H1 (cell line): ENCODE data around the gene SLC4A9. TPM values are rescaled to one million over a fixed set of nuclear protein-coding genes. Genes with fewer than 3 reads are reported as not detected.

Experiments used
- CTCF ChIA-PET: fragments of 300-600 bp; sonication (Branson Sonifier 250); formaldehyde crosslinking; loops from one replicate; lab custom pipeline; 2021; ENCODE audit not compliant: partially characterized antibody; lab: Charles Lee
- POLR2A ChIA-PET: fragments of 300-600 bp; sonication (Branson Sonifier 250); formaldehyde crosslinking; loops from one replicate; lab custom pipeline; 2021; ENCODE audit warnings: inconsistent platforms; ENCODE audit not compliant: partially characterized antibody; lab: Charles Lee
- DNase-seq, 2 experiments: peaks; one replicate each; pipeline versions ENCODE4 v3.0.0 to v3.0.0-alpha.2; 2010 to 2022; ENCODE audit warnings: low spot score in 2 of 2, low read depth in 1 of 2, mixed read lengths in 1 of 2
- FAIRE-seq: peaks from 2 replicates; lab custom pipeline; 2011; peaks lifted over from hg19 to GRCh38; lab: Jason Lieb, UNC
- H2AFZ ChIP-seq: 2 replicates; pipeline ENCODE4 v1.8.1; 2012; ENCODE audit warnings: low read length, inconsistent platforms
- H2AK5ac ChIP-seq: 2 replicates; pipeline ENCODE4 v1.6.1; 2013; ENCODE audit warnings: low read depth, low read length
- H2BK120ac ChIP-seq: replicated peaks from 2 replicates; pipeline ENCODE3; 2013; ENCODE audit warnings: low read depth, low read length, inconsistent platforms
- H2BK12ac ChIP-seq: 2 replicates; pipeline ENCODE4 v1.6.1; 2013; ENCODE audit warnings: low read depth, low read length
- H2BK15ac ChIP-seq: 2 replicates; pipeline ENCODE4 v1.6.1; 2013; ENCODE audit warnings: low read length
- H2BK20ac ChIP-seq: 2 replicates; pipeline ENCODE4 v1.6.1; 2013; ENCODE audit warnings: low read length
- H2BK5ac ChIP-seq: 2 replicates; pipeline ENCODE4 v1.6.1; 2013; ENCODE audit warnings: low read depth, low read length
- H3K14ac ChIP-seq: 2 replicates; pipeline ENCODE4 v1.6.1; 2013; ENCODE audit warnings: inconsistent platforms; ENCODE audit not compliant: insufficient read length
- H3K18ac ChIP-seq: 2 replicates; pipeline ENCODE4 v1.6.1; 2013; ENCODE audit warnings: low read length; ENCODE audit errors: extremely low read depth
- H3K23ac ChIP-seq: 2 replicates; pipeline ENCODE4 v1.6.1; 2013; ENCODE audit warnings: inconsistent platforms; ENCODE audit not compliant: insufficient read length
- H3K23me2 ChIP-seq: 2 replicates; pipeline ENCODE4 v1.6.1; 2013; ENCODE audit warnings: low read depth, low read length
- H3K27ac ChIP-seq: 2 replicates; pipeline ENCODE4 v1.6.1; 2011; ENCODE audit warnings: low read depth, low read length, inconsistent platforms
- H3K27me3 ChIP-seq, 4 experiments: replicated peaks in 1 of 4; 1 replicate in 1 of 4; 2 replicates in 3 of 4; pipeline versions ENCODE4 v1.6.1 to v1.8.1; 2011 to 2013; ENCODE audit warnings: low read length in 3 of 4, mild to moderate bottlenecking in 3 of 4, inconsistent platforms in 2 of 4, mixed read lengths in 2 of 4, moderate library complexity in 1 of 4; ENCODE audit not compliant: control insufficient read depth in 3 of 4, insufficient read depth in 3 of 4; ENCODE audit errors: extremely low read depth in 1 of 4
- H3K36me3 ChIP-seq, 4 experiments: 2 replicates each; pipeline versions ENCODE4 v1.6.1 to v1.8.1; 2011 to 2013; ENCODE audit warnings: mild to moderate bottlenecking in 4 of 4, low read length in 3 of 4, moderate library complexity in 2 of 4, control low read depth in 1 of 4, inconsistent platforms in 1 of 4; ENCODE audit not compliant: insufficient read depth in 4 of 4, control insufficient read depth in 2 of 4
- H3K4ac ChIP-seq: replicated peaks from 2 replicates; pipeline ENCODE3; 2013; ENCODE audit warnings: low read length, low read depth, mixed read lengths, inconsistent platforms; ENCODE audit not compliant: insufficient read length
- H3K4me1 ChIP-seq, 4 experiments: replicated peaks in 1 of 4; 1 replicate in 1 of 4; 2 replicates in 3 of 4; pipeline versions ENCODE4 v1.6.1 to v1.8.1; 2011 to 2013; ENCODE audit warnings: low read length in 3 of 4, inconsistent platforms in 2 of 4, mixed read lengths in 1 of 4; ENCODE audit not compliant: insufficient read depth in 4 of 4, control insufficient read depth in 3 of 4
- H3K4me2 ChIP-seq, 2 experiments: 2 replicates each; pipeline versions ENCODE4 v1.6.1 to v1.8.1; 2011 to 2013; ENCODE audit warnings: low read depth in 2 of 2, low read length in 2 of 2, control low read depth in 1 of 2, inconsistent platforms in 1 of 2, mild to moderate bottlenecking in 1 of 2; ENCODE audit not compliant: insufficient read depth in 1 of 2
- H3K4me3 ChIP-seq, 4 experiments: fragments of 200-600, 300-600 bp in 1 of 4; sonication (generic), shearing (Covaris generic), sonication (Bioruptor Twin) in 1 of 4; 2 replicates each; pipeline versions ENCODE4 v1.5.1 to v1.8.1; 2011 to 2016; ENCODE audit warnings: low read length in 4 of 4, low read depth in 3 of 4, control low read depth in 2 of 4, inconsistent platforms in 2 of 4, mild to moderate bottlenecking in 2 of 4, mixed read lengths in 1 of 4, moderate library complexity in 1 of 4; ENCODE audit not compliant: insufficient read depth in 2 of 4; ENCODE audit errors: extremely low read depth in 1 of 4
- H3K56ac ChIP-seq: replicated peaks from 2 replicates; pipeline ENCODE3; 2013; ENCODE audit warnings: low read depth, mild to moderate bottlenecking, mixed read lengths, low read length, inconsistent platforms; ENCODE audit not compliant: insufficient read length
- H3K79me1 ChIP-seq: 2 replicates; pipeline ENCODE4 v1.6.1; 2013; ENCODE audit warnings: low read depth, low read length, control low read depth
- H3K79me2 ChIP-seq, 2 experiments: 2 replicates each; pipeline versions ENCODE4 v1.6.1 to v1.8.1; 2012 to 2013; ENCODE audit warnings: low read length in 2 of 2, mild to moderate bottlenecking in 2 of 2, inconsistent platforms in 1 of 2; ENCODE audit not compliant: insufficient read depth in 2 of 2, control insufficient read depth in 1 of 2
- H3K9ac ChIP-seq, 4 experiments: replicated peaks in 1 of 4; 1 replicate in 1 of 4; 2 replicates in 3 of 4; pipeline versions ENCODE4 v1.6.1 to v1.8.1; 2011 to 2013; ENCODE audit warnings: low read depth in 3 of 4, low read length in 3 of 4, control low read depth in 2 of 4, mild to moderate bottlenecking in 2 of 4, moderate library complexity in 2 of 4, inconsistent platforms in 1 of 4; ENCODE audit errors: extremely low read depth in 1 of 4
- H3K9me3 ChIP-seq, 2 experiments: 2 replicates each; pipeline versions ENCODE4 v1.6.1 to v1.8.1; 2012 to 2013; ENCODE audit warnings: mild to moderate bottlenecking in 2 of 2, moderate library complexity in 2 of 2, control low read depth in 1 of 2, inconsistent platforms in 1 of 2, low read depth in 1 of 2, low read length in 1 of 2, mixed read lengths in 1 of 2; ENCODE audit not compliant: insufficient read depth in 2 of 2
- H4K20me1 ChIP-seq, 2 experiments: replicated peaks in 1 of 2; 2 replicates each; pipeline versions ENCODE3 to v1.8.1; 2011 to 2013; ENCODE audit warnings: inconsistent platforms in 2 of 2, low read length in 2 of 2, mild to moderate bottlenecking in 1 of 2; ENCODE audit not compliant: insufficient read depth in 2 of 2, control insufficient read depth in 1 of 2
- H4K5ac ChIP-seq: 2 replicates; pipeline ENCODE4 v1.6.1; 2013; ENCODE audit warnings: low read length, low read depth, mixed read lengths, inconsistent platforms; ENCODE audit not compliant: insufficient read length
- H4K8ac ChIP-seq: 2 replicates; pipeline ENCODE4 v1.8.0; 2013; ENCODE audit warnings: mild to moderate bottlenecking, moderate library complexity, low read length, inconsistent platforms; ENCODE audit not compliant: insufficient read depth; ENCODE audit errors: extremely low read depth
- H4K91ac ChIP-seq: replicated peaks from 2 replicates; pipeline ENCODE3; 2013; ENCODE audit warnings: low read length, mixed read lengths, inconsistent platforms; ENCODE audit not compliant: insufficient read length
- POLR2A ChIP-seq, 2 experiments: IDR thresholded peaks; 1 replicate in 1 of 2; 2 replicates in 1 of 2; pipeline ENCODE4 v1.6.1; 2011; ENCODE audit warnings: low read depth in 2 of 2, low read length in 2 of 2, mild to moderate bottlenecking in 2 of 2; ENCODE audit errors: control extremely low read depth in 1 of 2
- WGBS, 2 experiments: shearing (Covaris generic) in 1 of 2; methylation state at CpG; one replicate each; pipeline versions ENCODE4 v1.1.6 to v1.1.7; 2013 to 2015; ENCODE audit warnings: low lambda C conversion rate in 2 of 2, mixed read lengths in 2 of 2, inconsistent platforms in 1 of 2, low coverage in 1 of 2, missing lambda C conversion rate in 1 of 2; ENCODE audit not compliant: insufficient replicate concordance in 2 of 2, insufficient coverage in 1 of 2, insufficient read length in 1 of 2; ENCODE audit errors: extremely low coverage in 1 of 2, missing lambda C conversion rate in 1 of 2; 5-methylcytosine and 5-hydroxymethylcytosine counted together
- polyA plus RNA-seq, 7 experiments: library from polyadenylated mRNA; depleted of rRNA in 3 of 7; stranded (reverse) in 5 of 7; unstranded in 2 of 7; fragments of >200 nt in 5 of 7; fragments of 200-250 nt in 2 of 7; gene quantifications; 1 replicate in 5 of 7; 2 replicates in 1 of 7; 4 replicates in 1 of 7; pipeline versions ENCODE4 v1.2.1 to v1.2.3, GENCODE V29; 2011 to 2013; ENCODE audit warnings: missing spikeins in 2 of 7, mixed read lengths in 2 of 7
- total RNA-seq: library from RNA; stranded (reverse); fragmentation: NEBNext Ultra II Directional; extraction: Animal tissue kit (Norgen Biotek cat#: 25700); gene quantifications from 2 replicates; pipeline ENCODE4 v1.2.1, GENCODE V29; 2021

Gene SLC4A9
- total and polyA plus RNA-seq, 2 of the 8 experiments (the other 6 are each of a cell fraction or from before 2014, with no cell fraction given), result 0.15 to 0.28 TPM

DNA sequence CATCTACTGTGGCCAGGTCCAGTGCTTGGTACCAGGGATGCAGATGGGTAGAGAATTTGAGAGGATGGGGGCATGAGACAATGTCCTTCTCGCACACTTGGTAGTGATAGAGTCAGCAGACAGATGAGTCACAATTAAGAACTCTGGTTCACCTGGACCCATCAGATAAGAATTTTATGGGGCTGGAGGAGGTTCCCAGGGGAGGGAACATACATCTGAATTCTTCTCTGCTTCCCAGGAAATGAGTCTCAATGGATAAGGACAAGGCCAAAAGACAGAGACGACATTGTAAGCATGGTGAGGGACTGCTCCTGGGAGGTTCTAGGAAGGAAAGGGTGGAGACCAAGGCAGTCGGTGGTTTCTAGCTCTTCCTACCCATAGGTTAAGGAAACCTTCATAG, 5.3 kb downstream of the SLC4A9 start:
- Histone ChIP-seq H3K4ac (no peak overlapping the region), H2BK20ac (no peak overlapping the region), H3K79me1 (no peaks in the 10 kb centered on the region; the same call in 1 of the 2 replicates), H3K18ac (no peak overlapping the region), H4K91ac (no peak overlapping the region), H3K27me3 (peaks cover 0 to 7% (median 2%) of the 10 kb centered on the region in 4 experiments; a peak in 2 of 7 replicates), H2BK120ac (no peak overlapping the region), H4K5ac (no peak overlapping the region), H3K9ac (no peak overlapping the region), H2AK5ac (no peak overlapping the region), H2BK12ac (no peak overlapping the region), H3K23ac (no peak overlapping the region), H3K4me1 (peaks cover 0 to 8% (median 2%) of the 10 kb centered on the region in 4 experiments; a peak in 3 of 7 replicates), H4K8ac (no peak overlapping the region), H3K4me2 (no peak overlapping the region), H2AFZ (no peak overlapping the region), H3K9me3 (no peaks in the 10 kb centered on the region), H3K27ac (no peak overlapping the region), H3K56ac (no peak overlapping the region), H4K20me1 (no peaks in the 10 kb centered on the region), H2BK5ac (no peak overlapping the region), H3K14ac (no peak overlapping the region), H2BK15ac (no peak overlapping the region), H3K36me3 (no peaks in the 10 kb centered on the region), H3K4me3 (no peak overlapping the region), H3K79me2 (no peaks in the 10 kb centered on the region), H3K23me2 (peaks cover 3% of the 10 kb centered on the region; the same call in 1 of the 2 replicates)
- DNase-seq (no peak), FAIRE-seq (no peak)
- ChIA-PET POLR2A (interaction anchor here (1.2 to 1.8 kb wide), 2 partner anchors 31 to 190 kb away, joined by 3 to 4 read pairs; partner anchors contain the start of gene CYSTM1), CTCF (interaction anchor here (0.8 to 5.8 kb wide), 9 partner anchors 10 to 355 kb away, joined by 3 to 39 read pairs (median 4); partner anchors contain the start of gene HBEGF)
- TF ChIP-seq POLR2A (IDR thresholded peaks at IDR 0.05; ENCODE audit: control extremely low read depth in 1 of 2, low read depth in 2 of 2, low read length in 2 of 2), result no peak
- 86% methylated on average over 3 of the region's 3 CpGs; no CpG with 5 or more reads in 1 of the 2 experiments for WGBS, 2 experiments
